ENCODE measurements around the gene APC. TPM values are rescaled to one million over a fixed set of nuclear protein-coding genes. Genes with fewer than 3 reads are reported as not detected.

The APC gene
- total and polyA plus RNA-seq, 8 donors: 2.0 to 175 (median 30.5) TPM

GRCh38 chr5:112867411-112867810 is 129.7 kb downstream of the APC start:
- no peaks in the 10 kb centered on the region for H3K9me3 ChIP-seq
- peaks cover 7 to 16% (median 14%) of the 10 kb centered on the region in 4 donors for H3K4me1 ChIP-seq
- TF ChIP-seq CTCF (IDR thresholded peaks at IDR 0.05) (no peak), POLR2A (IDR thresholded peaks at IDR 0.05) (no peak), POLR2AphosphoS5 (IDR thresholded peaks at IDR 0.05) (no peak), EP300 (IDR thresholded peaks at IDR 0.05) (no peak)
- no peaks in the 10 kb centered on the region for H3K27me3 ChIP-seq
- DNase-seq: no peak
- whole genome bisulfite sequencing, 5 donors: 93 to 97% (median 96%) methylated on average over 5 of the region's 5 CpGs
- no peak overlapping the region for H3K4me3 ChIP-seq
- H3K36me3 ChIP-seq: peaks cover 27 to 89% (median 86%) of the 10 kb centered on the region in 4 donors
- no peak overlapping the region for H3K27ac ChIP-seq
- intact Hi-C loops (cut with DNase I; ENCODE audit: low total_unique reads): no loop called here

GRCh38 chr5:112869948-112870347 is 132.3 kb downstream of the APC start:
- DNase-seq: no peak
- TF ChIP-seq POLR2A (IDR thresholded peaks at IDR 0.05): no peak
- no peak for TF ChIP-seq CTCF (IDR thresholded peaks at IDR 0.05)
- no peak for TF ChIP-seq EP300 (IDR thresholded peaks at IDR 0.05)
- no peak for TF ChIP-seq POLR2AphosphoS5 (IDR thresholded peaks at IDR 0.05)
- Histone ChIP-seq H3K36me3 (peaks cover 21 to 82% (median 73%) of the 10 kb centered on the region in 4 donors), H3K4me1 (no peaks in the 10 kb centered on the region), H3K9me3 (no peaks in the 10 kb centered on the region), H3K27me3 (no peaks in the 10 kb centered on the region), H3K4me3 (no peak overlapping the region), H3K27ac (no peak overlapping the region)
- intact Hi-C loops (cut with DNase I; ENCODE audit: low total_unique reads): no loop called here
- WGBS, 5 donors: 90 to 100% (median 96%) methylated on average over 3 of the region's 3 CpGs

GRCh38 chr5:112870966-112871365 is 133.3 kb downstream of the APC start:
- Histone ChIP-seq H3K4me1 (no peaks in the 10 kb centered on the region), H3K27ac (no peak overlapping the region), H3K36me3 (peaks cover 12 to 82% (median 72%) of the 10 kb centered on the region in 4 donors), H3K27me3 (no peaks in the 10 kb centered on the region), H3K4me3 (no peak overlapping the region), H3K9me3 (no peaks in the 10 kb centered on the region)
- DNase-seq: no peak
- TF ChIP-seq CTCF (IDR thresholded peaks at IDR 0.05) (no peak), POLR2AphosphoS5 (IDR thresholded peaks at IDR 0.05) (no peak), EP300 (IDR thresholded peaks at IDR 0.05) (no peak), POLR2A (IDR thresholded peaks at IDR 0.05) (no peak)
- 45 to 82% (median 61%) methylated on average over 3 of the region's 3 CpGs for WGBS, 5 donors
- intact Hi-C loops (cut with DNase I; ENCODE audit: low total_unique reads): no loop called here

GRCh38 chr5:112876362-112876761 is 138.7 kb downstream of the APC start:
- Histone ChIP-seq H3K9me3 (no peaks in the 10 kb centered on the region), H3K4me1 (peaks cover 0 to 23% (median 8%) of the 10 kb centered on the region in 4 donors), H3K27ac (no peak overlapping the region), H3K27me3 (no peaks in the 10 kb centered on the region), H3K36me3 (peaks cover 12 to 77% (median 63%) of the 10 kb centered on the region in 4 donors), H3K4me3 (no peak overlapping the region)
- WGBS, 5 donors: 51 to 72% (median 64%) methylated on average over 2 of the region's 2 CpGs
- intact Hi-C loops (cut with DNase I; ENCODE audit: low total_unique reads): no loop called here
- TF ChIP-seq POLR2A (IDR thresholded peaks at IDR 0.05) (no peak), POLR2AphosphoS5 (IDR thresholded peaks at IDR 0.05) (no peak), EP300 (IDR thresholded peaks at IDR 0.05) (no peak), CTCF (IDR thresholded peaks at IDR 0.05) (no peak)
- DNase-seq: no peak

All from stomach (tissue), 9 donors.